DMS53 treated with DMSO at 0.1 percent for 48 hours (cell line): Measurements from ENCODE around the gene IGFL2.
"Not testable (repeated sequence)": the region's sequence is repeated elsewhere in the genome, so short reads cannot be mapped to it uniquely, and the experiment has no call there.

Experiments used
- DNase-seq: peaks from one replicate; lab custom pipeline; 2025; ENCODE audit not compliant: unreplicated experiment; lab: John Stamatoyannopoulos, UW

Gene IGFL2

GRCh38 chr19:46147791-46148288, at the start of gene IGFL2:
Gene IGFL2 (plus strand): TSS chr19:46148238. CDS start chr19:46148279, 41 bp downstream.
- DNase-seq: no peak

- no peak for DNase-seq
Measured at GRCh38 chr19:46100344-46100743, 47.7 kb upstream of the IGFL2 start.

GRCh38 chr19:46101293-46101692, 46.7 kb upstream of the IGFL2 start:
- DNase-seq: no peak

GRCh38 chr19:46102333-46102732, 45.7 kb upstream of the IGFL2 start:
- not testable (repeated sequence) for DNase-seq

GRCh38 chr19:46107371-46107770, 40.7 kb upstream of the IGFL2 start:
- no peak for DNase-seq

GRCh38 chr19:46109876-46110275, 38.2 kb upstream of the IGFL2 start:
- DNase-seq: no peak

GRCh38 chr19:46111376-46111775, 36.7 kb upstream of the IGFL2 start:
- no peak for DNase-seq

- DNase-seq: no peak
Measured at GRCh38 chr19:46112527-46112926, 35.5 kb upstream of the IGFL2 start.

GRCh38 chr19:46113726-46114125, 34.3 kb upstream of the IGFL2 start:
- DNase-seq: no peak

GRCh38 chr19:46115396-46116106, 32.5 kb upstream of the IGFL2 start:
- no peak for DNase-seq

- no peak for DNase-seq
Measured at GRCh38 chr19:46116121-46116520, 31.9 kb upstream of the IGFL2 start.

GRCh38 chr19:46118136-46118535, 29.9 kb upstream of the IGFL2 start:
- no peak for DNase-seq

- DNase-seq: no peak
Measured at GRCh38 chr19:46124638-46125115, 23.4 kb upstream of the IGFL2 start, which contains the start of gene IGFL3. Gene IGFL3 (minus strand): TSS chr19:46124688. CDS start chr19:46124649, 39 bp downstream.

- DNase-seq: no peak
Measured at GRCh38 chr19:46125447-46125846, 22.6 kb upstream of the IGFL2 start.

- no peak for DNase-seq
Measured at GRCh38 chr19:46126086-46126580, 21.9 kb upstream of the IGFL2 start.

- DNase-seq: no peak
Measured at GRCh38 chr19:46131485-46132143, 16.4 kb upstream of the IGFL2 start.

GRCh38 chr19:46132508-46133100, 15.4 kb upstream of the IGFL2 start:
- DNase-seq: no peak

GRCh38 chr19:46133101-46133627, 14.9 kb upstream of the IGFL2 start:
- DNase-seq: peak; percentile 65

- DNase-seq: no peak
Measured at GRCh38 chr19:46133777-46134241, 14.2 kb upstream of the IGFL2 start.

- DNase-seq: no peak
Measured at GRCh38 chr19:46134527-46134926, 13.5 kb upstream of the IGFL2 start.

GRCh38 chr19:46137915-46138473, 10.0 kb upstream of the IGFL2 start:
- no peak for DNase-seq
